GM23248 (cell line): ENCODE data around the gene NUP210. TPM values are rescaled to one million over a fixed set of nuclear protein-coding genes. Genes with fewer than 3 reads are reported as not detected.

Experiments used
- DNase-seq: peaks from one replicate; pipeline ENCODE4 v3.0.0-alpha.2; 2015
- H2AFZ ChIP-seq: fragments of 200-600 bp; sonication (generic); 2 replicates; pipeline ENCODE4 v1.6.1; 2016; ENCODE audit warnings: antibody characterized with exemption
- H3F3A ChIP-seq: fragments of 200-600 bp; sonication (generic); 2 replicates; pipeline ENCODE4 v1.6.1; 2016; ENCODE audit warnings: mild to moderate bottlenecking, antibody characterized with exemption, mixed run types; ENCODE audit not compliant: insufficient read depth
- H3K27ac ChIP-seq: fragments of 200-600 bp; sonication (generic); 2 replicates; pipeline ENCODE4 v1.5.1; 2016; ENCODE audit warnings: mild to moderate bottlenecking
- H3K27me3 ChIP-seq: fragments of 200-600 bp; sonication (generic); replicated peaks from 2 replicates; pipeline ENCODE4 v1.6.1; 2016; ENCODE audit warnings: mild to moderate bottlenecking; ENCODE audit not compliant: insufficient read depth
- H3K36me3 ChIP-seq: fragments of 200-600 bp; sonication (generic); 2 replicates; pipeline ENCODE4 v1.6.1; 2016; ENCODE audit warnings: low read depth, mild to moderate bottlenecking
- H3K4me1 ChIP-seq: fragments of 200-600 bp; sonication (generic); 2 replicates; pipeline ENCODE4 v1.6.1; 2016; ENCODE audit warnings: mild to moderate bottlenecking; ENCODE audit not compliant: insufficient read depth
- H3K4me2 ChIP-seq: fragments of 200-600 bp; sonication (generic); one replicate; pipeline ENCODE4 v1.6.1; 2016; ENCODE audit warnings: mild to moderate bottlenecking; ENCODE audit not compliant: unreplicated experiment
- H3K4me3 ChIP-seq: fragments of 200-600 bp; sonication (generic); 2 replicates; pipeline ENCODE4 v1.5.1; 2016; ENCODE audit warnings: mild to moderate bottlenecking
- H3K79me2 ChIP-seq: fragments of 200-600 bp; sonication (generic); 2 replicates; pipeline ENCODE4 v1.6.1; 2016; ENCODE audit warnings: mild to moderate bottlenecking; ENCODE audit not compliant: insufficient read depth
- H3K9ac ChIP-seq: fragments of 200-600 bp; sonication (generic); 2 replicates; pipeline ENCODE4 v1.6.1; 2016; ENCODE audit warnings: mild to moderate bottlenecking
- H3K9me2 ChIP-seq: fragments of 200-600 bp; sonication (generic); 2 replicates; pipeline ENCODE4 v1.6.1; 2016; ENCODE audit warnings: mixed run types, mild to moderate bottlenecking, moderate library complexity; ENCODE audit not compliant: insufficient read depth
- H3K9me3 ChIP-seq: fragments of 200-600 bp; sonication (generic); one replicate; pipeline ENCODE4 v1.6.1; 2017; ENCODE audit warnings: low read depth
- H4K20me1 ChIP-seq: fragments of 200-600 bp; sonication (generic); 2 replicates; pipeline ENCODE4 v1.6.0; 2016; ENCODE audit not compliant: insufficient read depth
- EZH2 ChIP-seq: fragments of 200-600 bp; sonication (generic); IDR thresholded peaks from 2 replicates; pipeline ENCODE4 v1.6.1; 2018; ENCODE audit warnings: antibody characterized with exemption, mild to moderate bottlenecking; ENCODE audit not compliant: insufficient read depth, poor library complexity, severe bottlenecking
- EZH2phosphoT487 ChIP-seq: fragments of 200-600 bp; sonication (generic); IDR thresholded peaks from 2 replicates; pipeline ENCODE4 v1.6.1; 2018; ENCODE audit warnings: antibody characterized with exemption, moderate library complexity, mild to moderate bottlenecking, low read depth; ENCODE audit not compliant: insufficient read depth
- WGBS, 2 experiments: methylation state at CpG; one replicate each; pipeline ENCODE4 v1.1.6; 2015 to 2017; ENCODE audit warnings: low lambda C conversion rate in 2 of 2, low coverage in 1 of 2; ENCODE audit errors: missing lambda C conversion rate in 2 of 2; 5-methylcytosine and 5-hydroxymethylcytosine counted together
- in situ Hi-C: fragments of 300-500 bp; cut with MboI; formaldehyde crosslinking; loops from 2 replicates; pipeline ENCODE4 v1.15.0; 2020
- polyA plus RNA-seq: library from polyadenylated mRNA; unstranded; fragments of >200 nt; fragmentation: Nextera tagmentation; extraction: Ambion mirVana; gene quantifications from 2 replicates; pipeline ENCODE4 v1.2.1, GENCODE V29; 2016
- total RNA-seq: library from RNA; depleted of rRNA; stranded (reverse); fragments of >200 nt; shearing (Covaris generic); gene quantifications from 2 replicates; pipeline ENCODE4 v1.2.3, GENCODE V29; 2014

The NUP210 gene
- total and polyA plus RNA-seq, 2 experiments from 2014 or later, result 0.04 TPM; not detected in 1

- no peaks in the 10 kb centered on the region for H3F3A ChIP-seq
- no peaks in the 10 kb centered on the region for H4K20me1 ChIP-seq
- no peaks in the 10 kb centered on the region for H3K9me2 ChIP-seq
- H3K9me3 ChIP-seq, result no peaks in the 10 kb centered on the region
- DNase-seq, result peak; percentile 45
- no peaks in the 10 kb centered on the region for H3K4me1 ChIP-seq
- H3K4me3 ChIP-seq, result no peak overlapping the region
- in situ Hi-C loops, result no loop called here
- H3K79me2 ChIP-seq, result no peaks in the 10 kb centered on the region
- no peaks in the 10 kb centered on the region for H3K36me3 ChIP-seq
- no peak for TF ChIP-seq EZH2
- TF ChIP-seq EZH2phosphoT487, result no peak
- no peak overlapping the region for H2AFZ ChIP-seq
- 20 to 24% methylated on average over 16 to 17 of the region's 17 CpGs for WGBS, 2 experiments
- no peak overlapping the region for H3K4me2 ChIP-seq
- peaks cover 38% of the 10 kb centered on the region for H3K27me3 ChIP-seq
- H3K9ac ChIP-seq, result no peak overlapping the region
- H3K27ac ChIP-seq, result no peak overlapping the region
Measured at GRCh38 chr3:13277860-13278531, 142.1 kb downstream of the NUP210 start.

GRCh38 chr3:13277196-13277813, 142.8 kb downstream of the NUP210 start:
- in situ Hi-C loops, result no loop called here
- no peaks in the 10 kb centered on the region for H4K20me1 ChIP-seq
- TF ChIP-seq EZH2 (peak; percentile 78), EZH2phosphoT487 (no peak)
- no peak overlapping the region for H3K4me3 ChIP-seq
- no peak overlapping the region for H2AFZ ChIP-seq
- H3F3A ChIP-seq, result no peaks in the 10 kb centered on the region
- peaks cover 37% of the 10 kb centered on the region for H3K27me3 ChIP-seq
- 3% methylated on average over 16 of the region's 16 CpGs for WGBS, 2 experiments
- H3K36me3 ChIP-seq, result no peaks in the 10 kb centered on the region
- H3K4me2 ChIP-seq, result no peak overlapping the region
- no peak overlapping the region for H3K27ac ChIP-seq
- DNase-seq, result no peak
- H3K79me2 ChIP-seq, result no peaks in the 10 kb centered on the region
- H3K9ac ChIP-seq, result no peak overlapping the region
- H3K4me1 ChIP-seq, result no peaks in the 10 kb centered on the region
- no peaks in the 10 kb centered on the region for H3K9me2 ChIP-seq
- no peaks in the 10 kb centered on the region for H3K9me3 ChIP-seq

GRCh38 chr3:13276438-13277195, 143.5 kb downstream of the NUP210 start:
- no peak for DNase-seq

GRCh38 chr3:13275376-13276005, 144.6 kb downstream of the NUP210 start:
- Histone ChIP-seq H3K4me3 (no peak overlapping the region), H3K36me3 (no peaks in the 10 kb centered on the region), H3K27ac (no peak overlapping the region), H3K9me3 (no peaks in the 10 kb centered on the region), H3K79me2 (no peaks in the 10 kb centered on the region), H4K20me1 (no peaks in the 10 kb centered on the region), H3K27me3 (peaks cover 30% of the 10 kb centered on the region), H3F3A (no peaks in the 10 kb centered on the region), H3K9ac (no peak overlapping the region), H3K9me2 (no peaks in the 10 kb centered on the region), H2AFZ (no peak overlapping the region), H3K4me2 (no peak overlapping the region), H3K4me1 (no peaks in the 10 kb centered on the region)
- 53 to 63% methylated on average over 14 of the region's 14 CpGs for WGBS, 2 experiments
- in situ Hi-C loops, result no loop called here
- TF ChIP-seq EZH2 (no peak), EZH2phosphoT487 (no peak)
- no peak for DNase-seq

More at GRCh38 chr3:13276438-13277195, 143.5 kb downstream of the NUP210 start:
- Histone ChIP-seq H3F3A (no peaks in the 10 kb centered on the region), H3K27ac (no peak overlapping the region), H3K9ac (no peak overlapping the region), H3K79me2 (no peaks in the 10 kb centered on the region), H3K36me3 (no peaks in the 10 kb centered on the region), H3K27me3 (peaks cover 30% of the 10 kb centered on the region), H2AFZ (no peak overlapping the region), H3K4me3 (no peak overlapping the region), H4K20me1 (no peaks in the 10 kb centered on the region), H3K4me2 (no peak overlapping the region), H3K9me2 (no peaks in the 10 kb centered on the region), H3K9me3 (no peaks in the 10 kb centered on the region), H3K4me1 (no peaks in the 10 kb centered on the region)
- no peak for TF ChIP-seq EZH2
- TF ChIP-seq EZH2phosphoT487, result no peak
- in situ Hi-C loops, result no loop called here
- 9 to 15% methylated on average over 14 of the region's 14 CpGs for WGBS, 2 experiments
